Transverse colon (tissue), 4 donors: Measurements from ENCODE around the gene GFOD1.

ENCODE experiments used
- EP300 ChIP-seq: sonication (generic); formaldehyde crosslinking; IDR thresholded peaks from one replicate; pipeline ENCODE4 v1.6.1; 2017; ENCODE audit warnings: antibody characterized with exemption, low read depth
- POLR2A ChIP-seq: fragments of 450-650 bp; IDR thresholded peaks from one replicate; pipeline ENCODE4 v1.6.1; 2016; ENCODE audit warnings: antibody characterized with exemption, mild to moderate bottlenecking, moderate library complexity
- POLR2AphosphoS5 ChIP-seq, 3 donors: sonication (generic); formaldehyde crosslinking; IDR thresholded peaks; one replicate each; pipeline ENCODE4 v1.6.1; 2016; ENCODE audit warnings: antibody characterized with exemption in 3 of 3
- TF ChIP-seq, protein P1 (sequence below), 5 experiments: fragments of 200-600 bp in 3 of 5; fragments of 450-650 bp in 2 of 5; sonication (generic) in 3 of 5; IDR thresholded peaks; 1 replicate in 2 of 5; 2 replicates in 3 of 5; pipeline ENCODE4 v1.5.1; 2016 to 2017; ENCODE audit warnings: antibody characterized with exemption in 5 of 5, inconsistent platforms in 3 of 5, mild to moderate bottlenecking in 2 of 5, moderate library complexity in 1 of 5

- TF ChIP-seq, protein P1, sequence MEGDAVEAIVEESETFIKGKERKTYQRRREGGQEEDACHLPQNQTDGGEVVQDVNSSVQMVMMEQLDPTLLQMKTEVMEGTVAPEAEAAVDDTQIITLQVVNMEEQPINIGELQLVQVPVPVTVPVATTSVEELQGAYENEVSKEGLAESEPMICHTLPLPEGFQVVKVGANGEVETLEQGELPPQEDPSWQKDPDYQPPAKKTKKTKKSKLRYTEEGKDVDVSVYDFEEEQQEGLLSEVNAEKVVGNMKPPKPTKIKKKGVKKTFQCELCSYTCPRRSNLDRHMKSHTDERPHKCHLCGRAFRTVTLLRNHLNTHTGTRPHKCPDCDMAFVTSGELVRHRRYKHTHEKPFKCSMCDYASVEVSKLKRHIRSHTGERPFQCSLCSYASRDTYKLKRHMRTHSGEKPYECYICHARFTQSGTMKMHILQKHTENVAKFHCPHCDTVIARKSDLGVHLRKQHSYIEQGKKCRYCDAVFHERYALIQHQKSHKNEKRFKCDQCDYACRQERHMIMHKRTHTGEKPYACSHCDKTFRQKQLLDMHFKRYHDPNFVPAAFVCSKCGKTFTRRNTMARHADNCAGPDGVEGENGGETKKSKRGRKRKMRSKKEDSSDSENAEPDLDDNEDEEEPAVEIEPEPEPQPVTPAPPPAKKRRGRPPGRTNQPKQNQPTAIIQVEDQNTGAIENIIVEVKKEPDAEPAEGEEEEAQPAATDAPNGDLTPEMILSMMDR (IDR thresholded peaks at IDR 0.05): no peak
- TF ChIP-seq POLR2AphosphoS5 (IDR thresholded peaks at IDR 0.05) (no peak), POLR2A (no peak), EP300 (no peak)
Observed at GRCh38 chr6:13398069-13398381, 89.4 kb downstream of the GFOD1 start.
